ENCODE measurements around the gene SLC5A1. TPM values are rescaled to one million over a fixed set of nuclear protein-coding genes. Genes with fewer than 3 reads are reported as not detected.
A peak's percentile ranks its signal among the peaks of the same experiment; 100 is the strongest.

SLC5A1 gene
- total RNA-seq, 1 donor: not detected

- DNase-seq (ENCODE audit: insufficient read length, low spot score, missing footprints): no peak
- no peaks in the 10 kb centered on the region for H4K20me1 ChIP-seq (ENCODE audit: insufficient read depth, low read length)
- H3K4me2 ChIP-seq (ENCODE audit: insufficient read depth, low read length): no peak overlapping the region
- no peaks in the 10 kb centered on the region for H3K4me1 ChIP-seq (ENCODE audit: insufficient read depth, low read length)
- TF ChIP-seq CTCF (IDR thresholded peaks at IDR 0.05; ENCODE audit: extremely low read depth, low read depth, low read length): no peak
- H3K36me3 ChIP-seq (ENCODE audit: insufficient read depth, low read length): no peaks in the 10 kb centered on the region
- no peaks in the 10 kb centered on the region for H3K27me3 ChIP-seq (ENCODE audit: insufficient read depth, low read length)
- H2AFZ ChIP-seq (ENCODE audit: low read length): no peak overlapping the region
- no peak overlapping the region for H3K27ac ChIP-seq (ENCODE audit: low read depth, low read length)
- no peak overlapping the region for H3K4me3 ChIP-seq (ENCODE audit: insufficient read depth, low read length)
- no peaks in the 10 kb centered on the region for H3K9me3 ChIP-seq (ENCODE audit: low read depth, low read length)
- H3K79me2 ChIP-seq (ENCODE audit: insufficient read depth, low read length): no peaks in the 10 kb centered on the region
Observed at GRCh38 chr22:32097018-32097417, 54.0 kb downstream of the SLC5A1 start.

GRCh38 chr22:32097881-32098499, 54.9 kb downstream of the SLC5A1 start:
- H3K27me3 ChIP-seq (ENCODE audit: insufficient read depth, low read length): no peaks in the 10 kb centered on the region
- DNase-seq (ENCODE audit: insufficient read length, low spot score, missing footprints): no peak
- H4K20me1 ChIP-seq (ENCODE audit: insufficient read depth, low read length): no peaks in the 10 kb centered on the region
- H3K9me3 ChIP-seq (ENCODE audit: low read depth, low read length): no peaks in the 10 kb centered on the region
- H3K27ac ChIP-seq (ENCODE audit: low read depth, low read length): no peak overlapping the region
- no peak overlapping the region for H3K4me3 ChIP-seq (ENCODE audit: insufficient read depth, low read length)
- H3K4me1 ChIP-seq (ENCODE audit: insufficient read depth, low read length): no peaks in the 10 kb centered on the region
- H3K79me2 ChIP-seq (ENCODE audit: insufficient read depth, low read length): no peaks in the 10 kb centered on the region
- no peaks in the 10 kb centered on the region for H3K36me3 ChIP-seq (ENCODE audit: insufficient read depth, low read length)
- H3K4me2 ChIP-seq (ENCODE audit: insufficient read depth, low read length): no peak overlapping the region
- H2AFZ ChIP-seq (ENCODE audit: low read length): no peak overlapping the region
- TF ChIP-seq CTCF (IDR thresholded peaks at IDR 0.05; ENCODE audit: extremely low read depth, low read depth, low read length): no peak

- Histone ChIP-seq H2AFZ (ENCODE audit: low read length) (no peak overlapping the region), H3K79me2 (ENCODE audit: insufficient read depth, low read length) (no peaks in the 10 kb centered on the region), H3K4me1 (ENCODE audit: insufficient read depth, low read length) (no peaks in the 10 kb centered on the region), H3K4me3 (ENCODE audit: insufficient read depth, low read length) (no peak overlapping the region), H3K4me2 (ENCODE audit: insufficient read depth, low read length) (no peak overlapping the region), H3K27me3 (ENCODE audit: insufficient read depth, low read length) (no peaks in the 10 kb centered on the region), H3K36me3 (ENCODE audit: insufficient read depth, low read length) (no peaks in the 10 kb centered on the region), H3K9me3 (ENCODE audit: low read depth, low read length) (no peaks in the 10 kb centered on the region), H3K27ac (ENCODE audit: low read depth, low read length) (no peak overlapping the region), H4K20me1 (ENCODE audit: insufficient read depth, low read length) (no peaks in the 10 kb centered on the region)
- TF ChIP-seq CTCF (IDR thresholded peaks at IDR 0.05; ENCODE audit: extremely low read depth, low read depth, low read length): no peak
- no peak for DNase-seq (ENCODE audit: insufficient read length, low spot score, missing footprints)
Observed at GRCh38 chr22:32100711-32101110, 57.6 kb downstream of the SLC5A1 start.

- Histone ChIP-seq H3K36me3 (ENCODE audit: insufficient read depth, low read length) (no peaks in the 10 kb centered on the region), H3K9me3 (ENCODE audit: low read depth, low read length) (no peaks in the 10 kb centered on the region), H3K4me3 (ENCODE audit: insufficient read depth, low read length) (no peak overlapping the region), H3K4me1 (ENCODE audit: insufficient read depth, low read length) (no peaks in the 10 kb centered on the region), H4K20me1 (ENCODE audit: insufficient read depth, low read length) (no peaks in the 10 kb centered on the region), H3K4me2 (ENCODE audit: insufficient read depth, low read length) (no peak overlapping the region), H3K27ac (ENCODE audit: low read depth, low read length) (no peak overlapping the region), H3K27me3 (ENCODE audit: insufficient read depth, low read length) (no peaks in the 10 kb centered on the region), H3K79me2 (ENCODE audit: insufficient read depth, low read length) (no peaks in the 10 kb centered on the region), H2AFZ (ENCODE audit: low read length) (no peak overlapping the region)
- no peak for DNase-seq (ENCODE audit: insufficient read length, low spot score, missing footprints)
- peak; percentile 49 for TF ChIP-seq CTCF (IDR thresholded peaks at IDR 0.05; ENCODE audit: extremely low read depth, low read depth, low read length)
Observed at GRCh38 chr22:32103658-32104315, 60.7 kb downstream of the SLC5A1 start.
